Mucosa of gallbladder (tissue), 1 donor: ENCODE measurements around the gene NABP2. TPM values are rescaled to one million over a fixed set of nuclear protein-coding genes. Genes with fewer than 3 reads are reported as not detected.
"Not testable (repeated sequence)": the region's sequence is repeated elsewhere in the genome, so short reads cannot be mapped to it uniquely, and the experiment has no call there.

ENCODE experiments used
- DNase-seq: peaks from one replicate; pipeline ENCODE4 v3.0.0-alpha.2; 2020; ENCODE audit warnings: low spot score
- total RNA-seq: library from RNA; stranded (reverse); gene quantifications from one replicate; pipeline ENCODE4 v1.2.1, GENCODE V29; 2021
- donor health status: DM: no; HTN: no; CAD: no.

NABP2 gene
- total RNA-seq, 1 donor from 2014 or later, result 39.2 TPM

GRCh38 chr12:56244494-56244893 lies 20.4 kb downstream of the NABP2 start:
- DNase-seq, result no peak

- DNase-seq, result no peak
These were observed 23.8 kb downstream of the NABP2 start for GRCh38 chr12:56247923-56248322.

- DNase-seq, result no peak
These were observed 24.6 kb downstream of the NABP2 start for GRCh38 chr12:56248711-56249110.

- DNase-seq, result no peak
These were observed 28.5 kb downstream of the NABP2 start for GRCh38 chr12:56252649-56253048.

- no peak for DNase-seq
These were observed 28.9 kb downstream of the NABP2 start for GRCh38 chr12:56253091-56253490.

- DNase-seq, result no peak
These were observed 31.5 kb downstream of the NABP2 start for GRCh38 chr12:56255671-56256070.

GRCh38 chr12:56256326-56256960 lies 32.3 kb downstream of the NABP2 start:
- DNase-seq, result no peak

- no peak for DNase-seq
These were observed 32.9 kb downstream of the NABP2 start for GRCh38 chr12:56257071-56257470.

- DNase-seq, result no peak
These were observed 33.4 kb downstream of the NABP2 start for GRCh38 chr12:56257491-56258067.

- DNase-seq, result peak; percentile 65
These were observed 34.1 kb downstream of the NABP2 start, which contains the start of gene ANKRD52 for GRCh38 chr12:56258068-56258819. Gene ANKRD52, minus strand, starts transcription at chr12:56258384. Its CDS starts 115 bp downstream, at chr12:56258269.

- no peak for DNase-seq
These were observed 34.7 kb downstream of the NABP2 start for GRCh38 chr12:56258820-56259183.

- DNase-seq, result no peak
These were observed 36.2 kb downstream of the NABP2 start for GRCh38 chr12:56260380-56260779.

GRCh38 chr12:56260921-56261320 lies 36.8 kb downstream of the NABP2 start:
- DNase-seq, result no peak

GRCh38 chr12:56261503-56262232 lies 37.5 kb downstream of the NABP2 start:
- no peak for DNase-seq

- not testable (repeated sequence) for DNase-seq
These were observed 38.8 kb downstream of the NABP2 start for GRCh38 chr12:56262955-56263354.

- DNase-seq, result not testable (repeated sequence)
These were observed 42.0 kb downstream of the NABP2 start for GRCh38 chr12:56266068-56266692.

GRCh38 chr12:56266693-56267442 lies 42.7 kb downstream of the NABP2 start, which contains the start of gene COQ10A:
Gene COQ10A, plus strand, starts transcription at chr12:56266942. Its CDS starts 177 bp downstream, at chr12:56267119.
- peak; percentile 91 for DNase-seq

- DNase-seq, result no peak
These were observed 43.4 kb downstream of the NABP2 start for GRCh38 chr12:56267443-56268071.

GRCh38 chr12:56271031-56271430 lies 46.9 kb downstream of the NABP2 start:
- no peak for DNase-seq

GRCh38 chr12:56272468-56272867 lies 48.3 kb downstream of the NABP2 start:
- DNase-seq, result not testable (repeated sequence)
